HepG2 (cell line): ENCODE data around the gene ARL15. TPM values are rescaled to one million over a fixed set of nuclear protein-coding genes. Genes with fewer than 3 reads are reported as not detected.

Experiments used
- ATAC-seq: fragments of 200-7000 bp; cut with Tn5 transposase; 3 replicates; pipeline ENCODE4 v1.9.1; 2020; ENCODE audit warnings: mild to moderate bottlenecking, moderate library complexity
- BruUV-seq: library from RNA; stranded (reverse); fragments of 400-500 nt; replicated peaks from 2 replicates; lab custom pipeline; 2021; lab: Mats Ljungman, UMichigan
- CTCF ChIA-PET: fragments of 300-600 bp; formaldehyde crosslinking; extraction: SDS; loops from one replicate; lab custom pipeline; 2021; ENCODE audit warnings: low total read pairs, inconsistent platforms, low intra/inter-chr PET ratio; lab: Yijun Ruan, JAX
- POLR2A ChIA-PET: fragments of 350-600 bp; sonication (Branson Sonifier 250); formaldehyde crosslinking; loops from one replicate; lab custom pipeline; 2020; ENCODE audit warnings: antibody characterized with exemption, inconsistent platforms; lab: Yijun Ruan, JAX
- DNase-seq: peaks from one replicate; pipeline ENCODE4 v3.0.0-alpha.2; 2015; ENCODE audit warnings: low spot score
- FAIRE-seq: peaks from 3 replicates; lab custom pipeline; 2011; peaks lifted over from hg19 to GRCh38; lab: Jason Lieb, UNC
- H2AFZ ChIP-seq: one replicate; pipeline ENCODE4 v1.6.1; 2011; ENCODE audit warnings: low read length, inconsistent platforms
- H3K27ac ChIP-seq: fragments of 300-600 bp; 3 replicates; pipeline ENCODE4 v1.8.0; 2011; ENCODE audit warnings: mixed run types, mild to moderate bottlenecking, mixed read lengths, low read length, inconsistent platforms; ENCODE audit not compliant: insufficient read depth; ENCODE audit errors: extremely low read length
- H3K27me3 ChIP-seq, 2 experiments: fragments of 200-600 bp in 1 of 2; 2 replicates in 1 of 2; 3 replicates in 1 of 2; pipeline versions ENCODE4 v1.6.0 to v1.8.0; 2011; ENCODE audit warnings: low read length in 2 of 2, mild to moderate bottlenecking in 2 of 2, moderate library complexity in 2 of 2, inconsistent platforms in 1 of 2; ENCODE audit not compliant: insufficient read depth in 2 of 2, control insufficient read depth in 1 of 2
- H3K36me3 ChIP-seq, 2 experiments: fragments of 200-600 bp in 1 of 2; replicated peaks in 1 of 2; 2 replicates in 1 of 2; 3 replicates in 1 of 2; pipeline versions ENCODE4 v1.5.1 to v1.8.0; 2011; ENCODE audit warnings: low read length in 2 of 2, inconsistent platforms in 1 of 2; ENCODE audit not compliant: insufficient read depth in 2 of 2, control insufficient read depth in 1 of 2
- H3K4me1 ChIP-seq: 2 replicates; pipeline ENCODE4 v1.5.1; 2012; ENCODE audit warnings: low read length, inconsistent platforms; ENCODE audit not compliant: insufficient read depth
- H3K4me2 ChIP-seq: 2 replicates; pipeline ENCODE4 v1.6.0; 2011; ENCODE audit warnings: low read depth, low read length, inconsistent platforms
- H3K4me3 ChIP-seq, 3 experiments: fragments of 200-600 bp in 1 of 3; sonication (generic), shearing (Covaris generic) in 1 of 3; replicated peaks in 1 of 3; 2 replicates each; pipeline ENCODE4 v1.5.1; 2011 to 2016; ENCODE audit warnings: low read length in 3 of 3, inconsistent platforms in 2 of 3, low read depth in 2 of 3, mild to moderate bottlenecking in 2 of 3, control low read depth in 1 of 3, mixed read lengths in 1 of 3; ENCODE audit not compliant: insufficient read depth in 1 of 3
- H3K79me2 ChIP-seq: one replicate; pipeline ENCODE4 v1.6.1; 2011; ENCODE audit warnings: low read length, inconsistent platforms; ENCODE audit not compliant: insufficient read depth
- H3K9ac ChIP-seq: 2 replicates; pipeline ENCODE4 v1.6.0; 2011; ENCODE audit warnings: mild to moderate bottlenecking, low read depth, low read length, inconsistent platforms; ENCODE audit not compliant: insufficient read depth
- H3K9me3 ChIP-seq: 2 replicates; pipeline ENCODE4 v1.5.1; 2012; ENCODE audit warnings: mild to moderate bottlenecking, low read length
- H4K20me1 ChIP-seq: 2 replicates; pipeline ENCODE4 v1.6.0; 2011; ENCODE audit warnings: inconsistent platforms, mild to moderate bottlenecking, low read length, moderate library complexity; ENCODE audit not compliant: insufficient read depth
- CEBPB ChIP-seq: IDR thresholded peaks from 2 replicates; pipeline ENCODE4 v1.6.1; 2011; ENCODE audit warnings: low read depth, low read length, improper control_type of control experiment, borderline replicate concordance
- FOXO4 ChIP-seq: sonication (generic); formaldehyde crosslinking; conservative IDR thresholded peaks from 2 replicates; pipeline ENCODE4 v1.8.1; 2023; ENCODE audit warnings: missing genetic modification reagents
- HCFC1 ChIP-seq: fragments of 150-350 bp; IDR thresholded peaks from 2 replicates; pipeline ENCODE4 v1.6.1; 2014; ENCODE audit warnings: low read depth, low read length
- ISL2 ChIP-seq: sonication (generic); formaldehyde crosslinking; IDR thresholded peaks from 2 replicates; pipeline ENCODE4 v1.5.0; 2020; ENCODE audit warnings: missing genetic modification reagents
- MBD4 ChIP-seq: IDR thresholded peaks from 2 replicates; pipeline ENCODE4 v1.6.1; 2012; ENCODE audit warnings: low read length, inconsistent platforms, borderline replicate concordance
- TEAD2 ChIP-seq: sonication (generic); formaldehyde crosslinking; IDR thresholded peaks from 2 replicates; pipeline ENCODE4 v1.9.0; 2021; ENCODE audit warnings: missing genetic modification reagents
- ZEB1 ChIP-seq: IDR thresholded peaks from 2 replicates; pipeline ENCODE4 v1.6.1; 2012; ENCODE audit warnings: mild to moderate bottlenecking, low read depth, inconsistent platforms; ENCODE audit not compliant: insufficient replicate concordance
- ZGPAT ChIP-seq: IDR thresholded peaks from 2 replicates; pipeline ENCODE4 v1.6.1; 2016; ENCODE audit warnings: mild to moderate bottlenecking
- ZMYM3 ChIP-seq: sonication (generic); formaldehyde crosslinking; IDR thresholded peaks from 2 replicates; pipeline ENCODE4 v1.5.1; 2020; ENCODE audit warnings: mild to moderate bottlenecking, missing genetic modification reagents
- ZNF264 ChIP-seq: sonication (generic); formaldehyde crosslinking; IDR thresholded peaks from 2 replicates; pipeline ENCODE4 v1.4.0; 2020; ENCODE audit warnings: missing genetic modification reagents
- ZNF382 ChIP-seq: sonication (generic); formaldehyde crosslinking; IDR thresholded peaks from 2 replicates; pipeline ENCODE4 v1.5.0; 2020; ENCODE audit warnings: missing genetic modification reagents, mild to moderate bottlenecking, borderline replicate concordance
- ZNF674 ChIP-seq: sonication (generic); formaldehyde crosslinking; IDR thresholded peaks from 2 replicates; pipeline ENCODE4 v1.5.0; 2020; ENCODE audit warnings: low read depth, mild to moderate bottlenecking, missing genetic modification reagents
- ZNF746 ChIP-seq: sonication (generic); formaldehyde crosslinking; IDR thresholded peaks from 2 replicates; pipeline ENCODE4 v1.8.0; 2022; ENCODE audit warnings: mild to moderate bottlenecking, missing genetic modification reagents
- ZNF747 ChIP-seq: sonication (generic); formaldehyde crosslinking; IDR thresholded peaks from 2 replicates; pipeline ENCODE4 v1.8.1; 2023; ENCODE audit warnings: missing genetic modification reagents, mild to moderate bottlenecking, borderline replicate concordance
- WGBS: methylation state at CpG from one replicate; pipeline ENCODE4 v1.1.6; 2017; ENCODE audit warnings: low lambda C conversion rate; 5-methylcytosine and 5-hydroxymethylcytosine counted together
- in situ Hi-C: cut with HindIII; loops from 2 replicates; pipeline ENCODE4 v1.10.0; 2017; ENCODE audit warnings: low pct_unique_long_range_greater_than_20kb; ENCODE audit not compliant: extremely low pct_ligation_motif_present
- intact Hi-C: fragments of 100-400 bp; cut with micrococcal nuclease; formaldehyde crosslinking; loops from one replicate; pipeline ENCODE4 v1.10.0; 2022; ENCODE audit not compliant: unreplicated experiment
- polyA plus RNA-seq, 8 experiments: library from polyadenylated mRNA; depleted of rRNA in 3 of 8; stranded (reverse) in 7 of 8; unstranded in 1 of 8; fragments of >200 nt; fragmentation: Illumina TruSeq in 4 of 8; extraction: Trizol in 4 of 8; gene quantifications; 2 replicates each; pipeline versions ENCODE4 v1.2.1 to v1.2.3, GENCODE V29; 2011 to 2016; ENCODE audit warnings: low read depth in 4 of 8, missing spikeins in 1 of 8, mixed read lengths in 1 of 8; ENCODE audit not compliant: insufficient read depth in 1 of 8
- total RNA-seq, 5 experiments: library from RNA; depleted of rRNA; stranded (reverse); fragments of >200 nt; fragmentation: Illumina TruSeq; extraction: Trizol; gene quantifications; 2 replicates each; pipeline ENCODE4 v1.2.3, GENCODE V29; 2016; ENCODE audit warnings: low read depth in 1 of 5
- TF ChIP-seq, protein P1 (sequence below): sonication (generic); formaldehyde crosslinking; IDR thresholded peaks from 2 replicates; pipeline ENCODE4 v1.5.0; 2020; ENCODE audit warnings: mild to moderate bottlenecking, missing genetic modification reagents

Gene ARL15
- total and polyA plus RNA-seq, 2 of the 13 experiments (the other 11 are each of a cell fraction or from before 2014, with no cell fraction given): 2.5 to 7.7 TPM

- no peaks in the 10 kb centered on the region for H3K79me2 ChIP-seq
- no TSS peak for BruUV-seq
- intact Hi-C loops: no loop called here
- H3K4me1 ChIP-seq: peaks cover 10% of the 10 kb centered on the region
- no peaks in the 10 kb centered on the region for H3K27me3 ChIP-seq
- no peak overlapping the region for H3K4me3 ChIP-seq
- no peak overlapping the region for H3K4me2 ChIP-seq
- no peak for DNase-seq
- TF ChIP-seq ZNF674 (CRISPR knock-in tag) (no peak), CEBPB (no peak), TEAD2 (CRISPR knock-in tag) (no peak), ZMYM3 (CRISPR knock-in tag) (no peak), ZGPAT (CRISPR knock-in tag) (no peak)
- no peak overlapping the region for H2AFZ ChIP-seq
- CTCF ChIA-PET: no interaction called here
- in situ Hi-C loops: no loop called here
- no peaks in the 10 kb centered on the region for H3K36me3 ChIP-seq
- POLR2A ChIA-PET: no interaction called here
- 90% methylated on average over 6 of the region's 6 CpGs for WGBS
- no peaks in the 10 kb centered on the region for H4K20me1 ChIP-seq
- H3K9me3 ChIP-seq: no peaks in the 10 kb centered on the region
- no peak overlapping the region for H3K9ac ChIP-seq
- no peak for ATAC-seq
- no peak overlapping the region for H3K27ac ChIP-seq
- no peak for FAIRE-seq
Measured at GRCh38 chr5:53932351-53932750, 378.0 kb downstream of the ARL15 start.

DNA sequence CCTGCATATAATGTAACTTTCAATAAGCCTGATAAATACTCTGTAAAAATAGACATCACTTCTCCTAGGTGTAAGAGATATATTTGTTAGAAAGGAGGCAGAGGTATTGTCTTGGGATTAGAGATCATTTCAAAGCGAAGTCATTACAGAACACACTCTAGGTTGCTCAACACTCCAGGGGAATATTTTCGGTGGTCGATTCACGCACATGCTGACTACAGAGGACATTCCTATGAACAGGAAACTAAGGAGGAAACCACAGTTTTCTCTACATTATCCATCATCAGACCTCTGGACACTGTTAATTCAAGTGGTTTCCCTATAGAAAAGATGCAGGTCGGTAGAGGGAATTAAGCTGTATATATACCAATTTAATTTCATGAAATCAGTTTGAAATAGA lies 379.9 kb downstream of the ARL15 start:
- H3K4me1 ChIP-seq: peaks cover 13% of the 10 kb centered on the region
- FAIRE-seq (no peak), ATAC-seq (no peak), DNase-seq (no peak)
- in situ Hi-C loops: no loop called here
- POLR2A ChIA-PET: no interaction called here
- H3K9ac ChIP-seq: no peak overlapping the region
- WGBS: 50% methylated on average over 5 of the region's 5 CpGs
- H2AFZ ChIP-seq: no peak overlapping the region
- H3K36me3 ChIP-seq: no peaks in the 10 kb centered on the region
- intact Hi-C loops: no loop called here
- no peak overlapping the region for H3K4me2 ChIP-seq
- no peaks in the 10 kb centered on the region for H4K20me1 ChIP-seq
- CTCF ChIA-PET: no interaction called here
- H3K27me3 ChIP-seq: no peaks in the 10 kb centered on the region
- no peaks in the 10 kb centered on the region for H3K9me3 ChIP-seq
- H3K4me3 ChIP-seq: no peak overlapping the region
- no TSS peak for BruUV-seq
- H3K79me2 ChIP-seq: no peaks in the 10 kb centered on the region
- H3K27ac ChIP-seq: no peak overlapping the region
- TF ChIP-seq ZNF747 (CRISPR knock-in tag): no peak
- no peak for TF ChIP-seq ZNF264 (CRISPR knock-in tag)
- TF ChIP-seq ZEB1: no peak
- TF ChIP-seq ISL2 (CRISPR knock-in tag): no peak
- TF ChIP-seq HCFC1: no peak
- no peak for TF ChIP-seq ZNF746 (CRISPR knock-in tag)
- no peak for TF ChIP-seq ZNF382 (CRISPR knock-in tag)
- TF ChIP-seq FOXO4: no peak
- TF ChIP-seq MBD4: no peak
- TF ChIP-seq, protein P1, sequence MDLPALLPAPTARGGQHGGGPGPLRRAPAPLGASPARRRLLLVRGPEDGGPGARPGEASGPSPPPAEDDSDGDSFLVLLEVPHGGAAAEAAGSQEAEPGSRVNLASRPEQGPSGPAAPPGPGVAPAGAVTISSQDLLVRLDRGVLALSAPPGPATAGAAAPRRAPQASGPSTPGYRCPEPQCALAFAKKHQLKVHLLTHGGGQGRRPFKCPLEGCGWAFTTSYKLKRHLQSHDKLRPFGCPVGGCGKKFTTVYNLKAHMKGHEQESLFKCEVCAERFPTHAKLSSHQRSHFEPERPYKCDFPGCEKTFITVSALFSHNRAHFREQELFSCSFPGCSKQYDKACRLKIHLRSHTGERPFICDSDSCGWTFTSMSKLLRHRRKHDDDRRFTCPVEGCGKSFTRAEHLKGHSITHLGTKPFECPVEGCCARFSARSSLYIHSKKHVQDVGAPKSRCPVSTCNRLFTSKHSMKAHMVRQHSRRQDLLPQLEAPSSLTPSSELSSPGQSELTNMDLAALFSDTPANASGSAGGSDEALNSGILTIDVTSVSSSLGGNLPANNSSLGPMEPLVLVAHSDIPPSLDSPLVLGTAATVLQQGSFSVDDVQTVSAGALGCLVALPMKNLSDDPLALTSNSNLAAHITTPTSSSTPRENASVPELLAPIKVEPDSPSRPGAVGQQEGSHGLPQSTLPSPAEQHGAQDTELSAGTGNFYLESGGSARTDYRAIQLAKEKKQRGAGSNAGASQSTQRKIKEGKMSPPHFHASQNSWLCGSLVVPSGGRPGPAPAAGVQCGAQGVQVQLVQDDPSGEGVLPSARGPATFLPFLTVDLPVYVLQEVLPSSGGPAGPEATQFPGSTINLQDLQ (CRISPR knock-in tag): no peak
